Caco-2 (cell line): Measurements from ENCODE around the gene GCDH. TPM values are rescaled to one million over a fixed set of nuclear protein-coding genes. Genes with fewer than 3 reads are reported as not detected.

ENCODE experiments used
- BruUV-seq: library from RNA; stranded (reverse); fragments of 400-500 nt; replicated peaks from 2 replicates; lab custom pipeline; 2021; lab: Mats Ljungman, UMichigan
- CTCF ChIA-PET: fragments of 300-600 bp; sonication (Branson Sonifier 250); formaldehyde crosslinking; loops from one replicate; lab custom pipeline; 2022; ENCODE audit warnings: antibody characterized with exemption; lab: Charles Lee
- POLR2A ChIA-PET: fragments of 300-600 bp; sonication (Branson Sonifier 250); formaldehyde crosslinking; loops from one replicate; lab custom pipeline; 2022; ENCODE audit warnings: antibody characterized with exemption; lab: Charles Lee
- DNase-seq, 2 experiments: peaks; one replicate each; pipeline versions ENCODE4 v3.0.0 to v3.0.0-alpha.2; 2020 to 2022
- H3K27me3 ChIP-seq: replicated peaks from 2 replicates; pipeline ENCODE4 v1.6.0; 2011; ENCODE audit warnings: low read length; ENCODE audit not compliant: control insufficient read depth, insufficient read depth
- H3K36me3 ChIP-seq: 2 replicates; pipeline ENCODE4 v1.5.1; 2011; ENCODE audit warnings: low read length; ENCODE audit not compliant: control insufficient read depth, insufficient read depth
- H3K4me1 ChIP-seq: fragments of 250-450 bp; sonication (Bioruptor Pico); 2 replicates; pipeline ENCODE4 v1.5.1; 2020; ENCODE audit warnings: mild to moderate bottlenecking
- H3K4me3 ChIP-seq: 2 replicates; pipeline ENCODE4 v1.5.1; 2011; ENCODE audit warnings: low read depth, mild to moderate bottlenecking, control low read depth, low read length
- H3K9me3 ChIP-seq: fragments of 250-450 bp; sonication (Bioruptor Pico); 2 replicates; pipeline ENCODE4 v1.5.1; 2020; ENCODE audit warnings: mild to moderate bottlenecking, moderate library complexity
- H3K27ac Mint-ChIP-seq: one replicate; pipeline ENCODE4 v1.8.0; 2022; ENCODE audit warnings: mixed read lengths; ENCODE audit not compliant: unreplicated experiment
- H3K27me3 Mint-ChIP-seq: one replicate; pipeline ENCODE4 v1.8.0; 2022; ENCODE audit warnings: mixed read lengths; ENCODE audit not compliant: insufficient read depth, unreplicated experiment
- H3K36me3 Mint-ChIP-seq: one replicate; pipeline ENCODE4 v1.8.0; 2022; ENCODE audit warnings: mild to moderate bottlenecking, mixed read lengths; ENCODE audit not compliant: insufficient read depth, unreplicated experiment
- H3K4me1 Mint-ChIP-seq: one replicate; pipeline ENCODE4 v1.8.0; 2022; ENCODE audit warnings: low read depth, mixed read lengths; ENCODE audit not compliant: unreplicated experiment
- H3K4me3 Mint-ChIP-seq: one replicate; pipeline ENCODE4 v1.8.0; 2022; ENCODE audit warnings: mild to moderate bottlenecking, moderate library complexity, mixed read lengths; ENCODE audit not compliant: unreplicated experiment
- H3K9me3 Mint-ChIP-seq: one replicate; pipeline ENCODE4 v1.8.0; 2022; ENCODE audit warnings: mixed read lengths; ENCODE audit not compliant: unreplicated experiment
- intact Hi-C: fragments of 100-400 bp; cut with micrococcal nuclease; formaldehyde crosslinking; loops from one replicate; pipeline ENCODE4 v1.10.0; 2022; ENCODE audit not compliant: unreplicated experiment
- total RNA-seq: library from RNA; stranded (reverse); gene quantifications from 2 replicates; pipeline ENCODE4 v1.2.3, GENCODE V29; 2022
- TF ChIP-seq, protein P1 (sequence below), 2 experiments: fragments of 200-600 bp in 1 of 2; IDR thresholded peaks; 1 replicate in 1 of 2; 2 replicates in 1 of 2; pipeline versions ENCODE4 v1.5.1 to v1.8.0; 2011 to 2022; ENCODE audit warnings: antibody characterized with exemption in 1 of 2, control low read depth in 1 of 2, inconsistent platforms in 1 of 2, low read depth in 1 of 2, low read length in 1 of 2, mild to moderate bottlenecking in 1 of 2, moderate library complexity in 1 of 2; ENCODE audit not compliant: insufficient read depth in 1 of 2, severe bottlenecking in 1 of 2, unreplicated experiment in 1 of 2

Gene GCDH
- total RNA-seq, 1 experiment from 2014 or later: 31.4 TPM

DNA sequence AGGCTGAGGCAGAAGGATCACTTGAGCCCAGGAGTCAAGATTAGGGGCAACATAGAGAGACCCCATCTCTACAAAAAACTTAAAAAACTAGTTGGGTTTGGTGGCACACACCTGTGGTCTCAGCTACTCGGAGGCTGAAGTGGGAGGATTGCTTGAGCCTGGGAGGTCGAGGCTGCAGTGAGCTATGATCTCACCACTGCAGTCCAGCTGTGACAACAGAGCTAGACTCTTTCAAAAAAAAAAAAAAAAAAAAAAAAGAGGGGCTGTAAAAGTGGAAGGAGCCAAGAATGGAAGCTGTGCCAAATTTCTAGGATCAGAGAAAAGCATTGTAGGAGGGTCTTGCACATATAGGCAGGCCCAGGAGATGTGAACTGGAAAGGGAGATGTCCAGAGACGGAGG, 19.3 kb upstream of the GCDH start:
- Histone ChIP-seq H3K9me3 (no peaks in the 10 kb centered on the region), H3K4me3 (no peak overlapping the region), H3K27me3 (no peaks in the 10 kb centered on the region), H3K36me3 (no peaks in the 10 kb centered on the region), H3K4me1 (no peaks in the 10 kb centered on the region)
- H3K27me3 Mint-ChIP-seq: no peaks in the 10 kb centered on the region
- no TSS peak for BruUV-seq
- DNase-seq: no peak
- intact Hi-C loops: no loop called here
- H3K36me3 Mint-ChIP-seq: peaks cover 5% of the 10 kb centered on the region
- POLR2A ChIA-PET: interaction anchor here (0.6 kb wide), 1 partner anchor 214 kb away, joined by 10 read pairs; no protein-coding TSS in a partner anchor
- H3K4me1 Mint-ChIP-seq: peaks cover 6% of the 10 kb centered on the region
- CTCF ChIA-PET: interaction anchor here (0.6 kb wide), 1 partner anchor 812 kb away, joined by 3 read pairs; no protein-coding TSS in a partner anchor
- TF ChIP-seq, protein P1, sequence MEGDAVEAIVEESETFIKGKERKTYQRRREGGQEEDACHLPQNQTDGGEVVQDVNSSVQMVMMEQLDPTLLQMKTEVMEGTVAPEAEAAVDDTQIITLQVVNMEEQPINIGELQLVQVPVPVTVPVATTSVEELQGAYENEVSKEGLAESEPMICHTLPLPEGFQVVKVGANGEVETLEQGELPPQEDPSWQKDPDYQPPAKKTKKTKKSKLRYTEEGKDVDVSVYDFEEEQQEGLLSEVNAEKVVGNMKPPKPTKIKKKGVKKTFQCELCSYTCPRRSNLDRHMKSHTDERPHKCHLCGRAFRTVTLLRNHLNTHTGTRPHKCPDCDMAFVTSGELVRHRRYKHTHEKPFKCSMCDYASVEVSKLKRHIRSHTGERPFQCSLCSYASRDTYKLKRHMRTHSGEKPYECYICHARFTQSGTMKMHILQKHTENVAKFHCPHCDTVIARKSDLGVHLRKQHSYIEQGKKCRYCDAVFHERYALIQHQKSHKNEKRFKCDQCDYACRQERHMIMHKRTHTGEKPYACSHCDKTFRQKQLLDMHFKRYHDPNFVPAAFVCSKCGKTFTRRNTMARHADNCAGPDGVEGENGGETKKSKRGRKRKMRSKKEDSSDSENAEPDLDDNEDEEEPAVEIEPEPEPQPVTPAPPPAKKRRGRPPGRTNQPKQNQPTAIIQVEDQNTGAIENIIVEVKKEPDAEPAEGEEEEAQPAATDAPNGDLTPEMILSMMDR (IDR thresholded peaks at IDR 0.05; ENCODE audit: insufficient read depth in 1 of 2, low read depth in 1 of 2, low read length in 1 of 2, severe bottlenecking in 1 of 2, unreplicated experiment in 1 of 2): no peak
- H3K9me3 Mint-ChIP-seq: peaks cover 19% of the 10 kb centered on the region
- no peak overlapping the region for H3K27ac Mint-ChIP-seq
- no peak overlapping the region for H3K4me3 Mint-ChIP-seq

DNA sequence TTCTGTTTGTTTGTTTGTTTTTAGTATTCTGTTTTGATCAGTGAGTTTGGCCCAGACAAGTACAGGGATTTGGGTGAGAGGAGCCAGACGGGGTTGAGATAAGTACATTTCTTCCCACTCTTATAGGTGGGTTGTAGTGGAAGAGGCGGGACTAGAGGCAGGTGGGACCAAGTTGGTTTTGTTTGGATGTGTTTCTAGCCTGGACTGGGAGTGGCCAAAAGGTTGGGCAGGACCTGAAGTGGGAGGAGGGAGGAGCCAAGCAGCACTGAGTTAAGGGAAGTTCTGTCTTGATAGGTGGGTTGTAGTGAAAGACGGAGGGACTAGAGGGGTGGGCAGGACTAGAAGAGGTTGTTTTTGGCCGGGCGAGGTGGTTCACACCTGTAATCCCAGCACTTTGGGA, 18.7 kb upstream of the GCDH start:
- Mint-ChIP-seq H3K27ac (no peak overlapping the region), H3K27me3 (no peaks in the 10 kb centered on the region), H3K4me3 (no peak overlapping the region), H3K36me3 (peaks cover 5% of the 10 kb centered on the region), H3K9me3 (peaks cover 19% of the 10 kb centered on the region), H3K4me1 (peaks cover 6% of the 10 kb centered on the region)
- intact Hi-C loops: no loop called here
- no peak for DNase-seq
- H3K4me1 ChIP-seq: no peaks in the 10 kb centered on the region
- ChIA-PET CTCF (interaction anchor here (0.6 to 1.4 kb wide), 3 partner anchors 9 to 813 kb away, joined by 3 to 8 read pairs (median 8); no protein-coding TSS in a partner anchor), POLR2A (interaction anchor here (1.0 kb wide), 1 partner anchor 13 kb away, joined by 3 read pairs; no protein-coding TSS in a partner anchor)
- no peaks in the 10 kb centered on the region for H3K36me3 ChIP-seq
- no TSS peak for BruUV-seq
- no peak overlapping the region for H3K4me3 ChIP-seq
- no peaks in the 10 kb centered on the region for H3K9me3 ChIP-seq
- TF ChIP-seq, protein P1 (IDR thresholded peaks at IDR 0.05; ENCODE audit: insufficient read depth in 1 of 2, low read depth in 1 of 2, low read length in 1 of 2, severe bottlenecking in 1 of 2, unreplicated experiment in 1 of 2): no peak
- H3K27me3 ChIP-seq: no peaks in the 10 kb centered on the region

DNA sequence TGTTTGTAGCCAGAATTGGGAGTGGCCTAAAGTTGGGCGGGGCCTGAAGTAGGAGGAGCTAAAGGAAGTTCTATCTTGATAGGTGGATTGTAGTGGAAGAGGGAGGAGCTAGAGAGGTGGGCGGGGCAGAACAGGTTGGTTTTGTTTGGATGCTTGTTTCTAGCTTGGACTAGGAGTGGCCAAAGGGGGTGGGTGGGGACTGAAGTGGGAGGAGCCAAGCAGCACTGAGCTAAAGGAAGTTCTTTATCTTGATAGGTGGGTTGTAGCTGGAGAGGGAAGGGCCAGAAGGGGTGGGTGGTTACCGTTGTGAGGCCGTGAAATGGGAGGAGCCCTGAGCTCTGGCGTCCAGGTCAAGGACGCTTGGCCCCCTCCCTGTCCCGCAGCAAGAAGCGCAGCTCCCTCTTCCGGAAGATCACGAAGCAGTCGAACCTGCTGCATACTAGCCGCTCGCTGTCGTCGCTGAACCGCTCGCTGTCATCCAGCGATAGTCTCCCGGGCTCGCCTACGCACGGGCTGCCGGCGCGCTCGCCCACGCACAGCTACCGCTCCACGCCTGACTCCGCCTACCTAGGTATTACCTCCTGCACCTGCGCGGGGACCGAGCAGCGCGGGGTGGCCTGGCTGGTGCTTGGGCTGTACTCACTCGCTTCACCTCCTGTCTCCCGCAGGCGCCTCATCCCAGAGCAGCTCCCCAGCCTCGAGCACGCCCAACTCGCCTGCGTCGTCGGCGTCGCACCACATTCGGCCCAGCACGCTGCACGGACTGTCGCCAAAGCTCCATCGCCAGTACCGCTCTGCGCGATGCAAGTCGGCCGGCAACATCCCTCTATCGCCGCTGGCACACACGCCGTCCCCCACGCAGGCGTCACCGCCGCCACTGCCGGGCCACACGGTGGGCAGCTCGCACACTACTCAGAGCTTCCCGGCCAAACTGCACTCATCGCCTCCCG, 17.7 kb upstream of the GCDH start:
- no peak overlapping the region for H3K27ac Mint-ChIP-seq
- peak overlapping the region; percentile 30 for H3K4me3 ChIP-seq

More for the DNA sequence above, 17.7 kb upstream of the GCDH start:
- H3K9me3 ChIP-seq: no peaks in the 10 kb centered on the region
- CTCF ChIA-PET: interaction anchor here (0.6 to 1.4 kb wide), 12 partner anchors 10 to 696 kb away, joined by 3 to 9 read pairs (median 4); partner anchors contain the start of gene GCDH
- Mint-ChIP-seq H3K36me3 (peaks cover 5% of the 10 kb centered on the region), H3K4me3 (peak overlapping the region; percentile 68), H3K27me3 (no peaks in the 10 kb centered on the region), H3K4me1 (peaks cover 6% of the 10 kb centered on the region), H3K9me3 (peaks cover 19% of the 10 kb centered on the region)
- DNase-seq: peak; percentile 69 to 84
- H3K27me3 ChIP-seq: no peaks in the 10 kb centered on the region
- POLR2A ChIA-PET: interaction anchor here (0.5 to 1.0 kb wide), 3 partner anchors 9 to 84 kb away, joined by 3 to 10 read pairs (median 5); no protein-coding TSS in a partner anchor
- no peaks in the 10 kb centered on the region for H3K4me1 ChIP-seq
- H3K36me3 ChIP-seq: no peaks in the 10 kb centered on the region
- BruUV-seq: no TSS peak
- intact Hi-C loops: no loop called here
- TF ChIP-seq, protein P1 (IDR thresholded peaks at IDR 0.05; ENCODE audit: insufficient read depth in 1 of 2, low read depth in 1 of 2, low read length in 1 of 2, severe bottlenecking in 1 of 2, unreplicated experiment in 1 of 2): no peak
